Glomerular visceral epithelial cell (primary cell): ENCODE results near the gene MBNL2.
"Not testable (repeated sequence)": the region's sequence is repeated elsewhere in the genome, so short reads cannot be mapped to it uniquely, and the experiment has no call there.

Experiments used
- DNase-seq: peaks from one replicate; pipeline ENCODE4 v3.0.0-alpha.2; 2016; ENCODE audit errors: extremely low spot score

Gene MBNL2

GRCh38 chr13:97221989-97222700, at the start of gene MBNL2:
MBNL2 (plus strand) TSS chr13:97222333; CDS start chr13:97276236, 53,903 bp downstream.
- DNase-seq: peak; percentile 92

GRCh38 chr13:97174638-97175037, 47.5 kb upstream of the MBNL2 start:
- DNase-seq: no peak

GRCh38 chr13:97175041-97175440, 47.1 kb upstream of the MBNL2 start:
- DNase-seq: no peak

- no peak for DNase-seq
Observed at GRCh38 chr13:97179501-97179900, 42.6 kb upstream of the MBNL2 start.

- no peak for DNase-seq
Observed at GRCh38 chr13:97182111-97182890, 39.8 kb upstream of the MBNL2 start.

GRCh38 chr13:97185291-97185690, 36.8 kb upstream of the MBNL2 start:
- no peak for DNase-seq

GRCh38 chr13:97185751-97186150, 36.4 kb upstream of the MBNL2 start:
- DNase-seq: no peak

- DNase-seq: no peak
Observed at GRCh38 chr13:97188207-97188606, 33.9 kb upstream of the MBNL2 start.

GRCh38 chr13:97189928-97190327, 32.2 kb upstream of the MBNL2 start:
- DNase-seq: no peak

GRCh38 chr13:97191142-97191541, 31.0 kb upstream of the MBNL2 start:
- DNase-seq: no peak

GRCh38 chr13:97191615-97192014, 30.5 kb upstream of the MBNL2 start:
- no peak for DNase-seq

GRCh38 chr13:97192166-97192565, 30.0 kb upstream of the MBNL2 start:
- DNase-seq: no peak

- DNase-seq: no peak
Observed at GRCh38 chr13:97193577-97193976, 28.6 kb upstream of the MBNL2 start.

GRCh38 chr13:97194479-97194878, 27.7 kb upstream of the MBNL2 start:
- DNase-seq: peak; percentile 53

- DNase-seq: no peak
Observed at GRCh38 chr13:97196340-97196739, 25.8 kb upstream of the MBNL2 start.

- DNase-seq: no peak
Observed at GRCh38 chr13:97198753-97199152, 23.4 kb upstream of the MBNL2 start.

- DNase-seq: no peak
Observed at GRCh38 chr13:97199451-97199850, 22.7 kb upstream of the MBNL2 start.

GRCh38 chr13:97200081-97200942, 21.8 kb upstream of the MBNL2 start:
- no peak for DNase-seq

- no peak for DNase-seq
Observed at GRCh38 chr13:97202761-97203160, 19.4 kb upstream of the MBNL2 start.

GRCh38 chr13:97205465-97205864, 16.7 kb upstream of the MBNL2 start:
- no peak for DNase-seq

GRCh38 chr13:97205982-97206381, 16.2 kb upstream of the MBNL2 start:
- no peak for DNase-seq

GRCh38 chr13:97207252-97207651, 14.9 kb upstream of the MBNL2 start:
- not testable (repeated sequence) for DNase-seq
